Measurements from ENCODE around the gene PARP8.
"Not testable (repeated sequence)": the region's sequence is repeated elsewhere in the genome, so short reads cannot be mapped to it uniquely, and the experiment has no call there.

PARP8 gene

GRCh38 chr5:50794812-50795211, 128.4 kb downstream of the PARP8 start:
- DNase-seq, result no peak

- DNase-seq, result no peak
These were observed 131.6 kb downstream of the PARP8 start for GRCh38 chr5:50798002-50798401.

- DNase-seq, result no peak
These were observed 133.2 kb downstream of the PARP8 start for GRCh38 chr5:50799596-50799995.

- no peak for DNase-seq
These were observed 134.0 kb downstream of the PARP8 start for GRCh38 chr5:50800410-50800809.

- no peak for DNase-seq
These were observed 141.2 kb downstream of the PARP8 start for GRCh38 chr5:50807661-50808060.

GRCh38 chr5:50808406-50808805, 142.0 kb downstream of the PARP8 start:
- DNase-seq, result no peak

GRCh38 chr5:50811746-50812145, 145.3 kb downstream of the PARP8 start:
- not testable (repeated sequence) for DNase-seq

GRCh38 chr5:50813691-50814090, 147.3 kb downstream of the PARP8 start:
- no peak for DNase-seq

- no peak for DNase-seq
These were observed 148.1 kb downstream of the PARP8 start for GRCh38 chr5:50814556-50814955.

- no peak for DNase-seq
These were observed 155.6 kb downstream of the PARP8 start for GRCh38 chr5:50822046-50822445.

- no peak for DNase-seq
These were observed 156.3 kb downstream of the PARP8 start for GRCh38 chr5:50822761-50823160.

- DNase-seq, result no peak
These were observed 157.1 kb downstream of the PARP8 start for GRCh38 chr5:50823568-50823967.

- no peak for DNase-seq
These were observed 157.7 kb downstream of the PARP8 start for GRCh38 chr5:50824109-50824508.

GRCh38 chr5:50827516-50828247, 161.2 kb downstream of the PARP8 start:
- DNase-seq, result no peak

- DNase-seq, result no peak
These were observed 162.6 kb downstream of the PARP8 start for GRCh38 chr5:50829023-50829422.

- DNase-seq, result no peak
These were observed 166.3 kb downstream of the PARP8 start for GRCh38 chr5:50832657-50833284.

GRCh38 chr5:50836356-50836755, 169.9 kb downstream of the PARP8 start:
- DNase-seq, result no peak

GRCh38 chr5:50839472-50839871, 173.0 kb downstream of the PARP8 start:
- no peak for DNase-seq

- no peak for DNase-seq
These were observed 176.7 kb downstream of the PARP8 start for GRCh38 chr5:50843091-50843490.

- DNase-seq, result no peak
These were observed 179.8 kb downstream of the PARP8 start for GRCh38 chr5:50846261-50846660.

GRCh38 chr5:50849554-50849953, 183.1 kb downstream of the PARP8 start:
- no peak for DNase-seq

- DNase-seq, result no peak
These were observed 186.7 kb downstream of the PARP8 start for GRCh38 chr5:50853151-50853550.

- DNase-seq, result no peak
These were observed 187.6 kb downstream of the PARP8 start for GRCh38 chr5:50854082-50854481.

- no peak for DNase-seq
These were observed 188.6 kb downstream of the PARP8 start for GRCh38 chr5:50855001-50855400.
